Tongue (tissue), 2 donors: ENCODE results near the gene VPS41. TPM values are rescaled to one million over a fixed set of nuclear protein-coding genes. Genes with fewer than 3 reads are reported as not detected.

Experiments
- DNase-seq: peaks from one replicate; pipeline ENCODE4 v3.0.0-alpha.2; 2015
- total RNA-seq: library from RNA; depleted of rRNA; stranded (reverse); fragments of >200 nt; gene quantifications from one replicate; pipeline ENCODE4 v1.2.3, GENCODE V29; 2014

Gene VPS41
- total RNA-seq, 1 donor from 2014 or later = 69.6 TPM

- no peak for DNase-seq
Observed at GRCh38 chr7:38801786-38802185, 107.2 kb downstream of the VPS41 start.

GRCh38 chr7:38798552-38799267 lies 110.3 kb downstream of the VPS41 start:
- no peak for DNase-seq

GRCh38 chr7:38796626-38797501 lies 112.1 kb downstream of the VPS41 start:
- peak; percentile 84 for DNase-seq

- DNase-seq = no peak
Observed at GRCh38 chr7:38795593-38795992, 113.4 kb downstream of the VPS41 start.

- no peak for DNase-seq
Observed at GRCh38 chr7:38781991-38782390, 127.0 kb downstream of the VPS41 start.

GRCh38 chr7:38777609-38778008 lies 131.4 kb downstream of the VPS41 start:
- no peak for DNase-seq

- no peak for DNase-seq
Observed at GRCh38 chr7:38775506-38776175, 133.3 kb downstream of the VPS41 start.

GRCh38 chr7:38773430-38773829 lies 135.6 kb downstream of the VPS41 start:
- no peak for DNase-seq

GRCh38 chr7:38760226-38760625 lies 148.8 kb downstream of the VPS41 start:
- no peak for DNase-seq

- no peak for DNase-seq
Observed at GRCh38 chr7:38759028-38759427, 150.0 kb downstream of the VPS41 start.

- no peak for DNase-seq
Observed at GRCh38 chr7:38757931-38758330, 151.1 kb downstream of the VPS41 start.

- no peak for DNase-seq
Observed at GRCh38 chr7:38756521-38756920, 152.5 kb downstream of the VPS41 start.

GRCh38 chr7:38753347-38753746 lies 155.6 kb downstream of the VPS41 start:
- DNase-seq = no peak

GRCh38 chr7:38751416-38751815 lies 157.6 kb downstream of the VPS41 start:
- DNase-seq = no peak

GRCh38 chr7:38748056-38748610 lies 160.9 kb downstream of the VPS41 start:
- DNase-seq = peak; percentile 15

- no peak for DNase-seq
Observed at GRCh38 chr7:38746438-38746837, 162.6 kb downstream of the VPS41 start.

- DNase-seq = no peak
Observed at GRCh38 chr7:38744746-38745145, 164.2 kb downstream of the VPS41 start.

GRCh38 chr7:38743899-38744298 lies 165.1 kb downstream of the VPS41 start:
- no peak for DNase-seq

- DNase-seq = no peak
Observed at GRCh38 chr7:38740041-38740440, 168.9 kb downstream of the VPS41 start.

- peak; percentile 22 for DNase-seq
Observed at GRCh38 chr7:38736138-38736537, 172.9 kb downstream of the VPS41 start.

- DNase-seq = no peak
Observed at GRCh38 chr7:38731215-38731614, 177.8 kb downstream of the VPS41 start.

- no peak for DNase-seq
Observed at GRCh38 chr7:38728145-38728544, 180.8 kb downstream of the VPS41 start.
